ACHN (cell line): Measurements from ENCODE around the gene RBM3.

Experiments used
- DNase-seq: peaks from one replicate; pipeline ENCODE4 v3.0.0-alpha.2; 2015
- in situ Hi-C: cut with HindIII; loops from 2 replicates; pipeline ENCODE4 v1.10.0; 2017; ENCODE audit warnings: low sequenced_read_pairs, low pct_ligation_motif_present, low pct_unique_long_range_greater_than_20kb

RBM3 gene

GRCh38 chrX:48606091-48606490 is 31.8 kb downstream of the RBM3 start:
- no peak for DNase-seq
- in situ Hi-C loops: no loop called here

- in situ Hi-C loops: no loop called here
- DNase-seq: no peak
Observed at GRCh38 chrX:48611703-48612102, 37.4 kb downstream of the RBM3 start.

DNA sequence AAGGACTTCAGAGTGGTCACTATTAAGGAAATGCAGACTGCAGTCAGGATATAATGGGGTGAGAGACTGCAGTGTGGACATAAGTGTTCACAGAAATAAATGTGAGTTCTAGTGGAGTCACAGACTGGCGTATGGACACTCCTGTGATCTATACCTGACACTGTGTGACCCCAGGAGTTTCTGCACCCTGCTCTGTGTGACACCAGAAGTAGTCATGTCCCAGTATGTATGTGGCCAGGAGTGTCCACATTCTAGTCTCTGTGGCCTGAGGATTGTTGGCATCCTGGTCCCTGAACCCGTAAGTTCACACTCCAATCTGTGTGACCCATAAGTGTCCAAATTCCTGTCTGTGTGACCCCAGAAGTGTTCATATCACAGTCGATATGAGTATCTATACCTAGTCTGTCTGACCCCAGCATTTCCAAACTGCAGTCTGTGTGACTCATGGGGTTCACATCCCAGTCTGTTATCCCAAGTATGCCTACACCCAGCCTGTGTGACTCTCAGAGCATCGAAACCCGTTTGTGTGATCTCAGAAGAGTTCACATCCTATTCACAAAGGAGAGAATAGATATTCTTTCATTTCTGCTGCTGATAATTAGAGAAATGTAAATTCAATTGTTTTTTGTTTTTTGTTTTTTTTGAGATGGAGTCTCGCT is 39.3 kb downstream of the RBM3 start:
- in situ Hi-C loops: no loop called here

GRCh38 chrX:48616576-48616975 is 42.3 kb downstream of the RBM3 start:
- no peak for DNase-seq
- in situ Hi-C loops: no loop called here

More for the DNA sequence above, 39.3 kb downstream of the RBM3 start:
- DNase-seq: no peak

GRCh38 chrX:48617542-48618340 is 43.5 kb downstream of the RBM3 start:
- no peak for DNase-seq
- in situ Hi-C loops: no loop called here

GRCh38 chrX:48626401-48627298 is 52.4 kb downstream of the RBM3 start:
- no peak for DNase-seq
- in situ Hi-C loops: no loop called here
